Measurements from ENCODE around the gene NAPB. TPM values are rescaled to one million over a fixed set of nuclear protein-coding genes. Genes with fewer than 3 reads are reported as not detected.

NAPB gene
- total and polyA plus RNA-seq, 10 of the 15 experiments (the other 5 are each of a cell fraction or from before 2014, with no cell fraction given), result 2.1 to 15.9 (median 7.2) TPM

DNA sequence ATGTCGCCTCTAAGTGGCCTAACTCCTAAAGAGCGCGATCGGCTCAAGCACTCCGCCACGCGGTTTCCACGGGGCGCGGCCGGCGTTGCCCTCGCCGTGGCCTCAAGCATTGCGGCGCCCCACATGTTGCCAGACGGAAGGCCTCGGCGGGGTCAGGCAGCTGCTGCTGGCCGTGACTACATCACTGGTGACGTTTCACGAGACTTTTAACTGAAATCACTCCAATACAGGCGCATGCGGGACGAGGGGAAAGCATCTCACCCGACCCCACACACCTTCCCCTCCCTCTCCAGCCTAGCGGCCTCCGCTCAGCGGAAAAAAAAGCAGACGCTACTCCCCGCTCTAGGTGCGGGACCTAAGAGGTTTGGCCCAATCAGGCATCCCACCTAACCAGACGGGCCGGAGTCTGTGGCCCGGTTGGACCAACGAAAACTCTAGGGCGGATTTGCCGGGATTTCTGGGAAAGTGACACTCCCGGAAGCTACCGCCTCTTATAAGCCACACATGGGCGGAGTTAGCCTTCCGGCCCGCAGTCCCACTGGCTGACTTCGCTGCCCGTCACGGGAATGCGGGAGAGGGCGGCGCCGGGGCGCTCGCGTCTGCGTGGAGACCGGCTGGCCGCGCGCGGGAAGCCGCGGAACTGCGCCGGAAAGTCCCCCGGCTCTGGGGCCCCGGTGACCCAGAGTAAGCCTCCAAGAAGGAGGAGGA is 70.9 kb downstream of the NAPB start, which contains the start of gene NXT1 (continued):
- TF ChIP-seq, protein P1, sequence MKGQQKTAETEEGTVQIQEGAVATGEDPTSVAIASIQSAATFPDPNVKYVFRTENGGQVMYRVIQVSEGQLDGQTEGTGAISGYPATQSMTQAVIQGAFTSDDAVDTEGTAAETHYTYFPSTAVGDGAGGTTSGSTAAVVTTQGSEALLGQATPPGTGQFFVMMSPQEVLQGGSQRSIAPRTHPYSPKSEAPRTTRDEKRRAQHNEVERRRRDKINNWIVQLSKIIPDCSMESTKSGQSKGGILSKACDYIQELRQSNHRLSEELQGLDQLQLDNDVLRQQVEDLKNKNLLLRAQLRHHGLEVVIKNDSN (IDR thresholded peaks at IDR 0.05; ENCODE audit: borderline replicate concordance, extremely low read length, insufficient read depth, low read depth, low read length), result no peak
- TF ChIP-seq HDGF (IDR thresholded peaks at IDR 0.05) (no peak), ATF2 (IDR thresholded peaks at IDR 0.05; ENCODE audit: low read length) (no peak), ZZZ3 (IDR thresholded peaks at IDR 0.05; ENCODE audit: control insufficient read depth, insufficient read length, low read depth) (no peak), SMARCA5 (IDR thresholded peaks at IDR 0.05) (peak; percentile 61), CEBPB (IDR thresholded peaks at IDR 0.05; ENCODE audit: borderline replicate concordance in 1 of 2, low read depth in 2 of 2, low read length in 2 of 2) (no peak), PAX8 (IDR thresholded peaks at IDR 0.05) (no peak), CBX3 (IDR thresholded peaks at IDR 0.05; ENCODE audit: borderline replicate concordance, low read depth) (no peak), SIX5 (IDR thresholded peaks at IDR 0.05; ENCODE audit: low read depth, low read length, severe bottlenecking) (peak; percentile 65), ESRRA (IDR thresholded peaks at IDR 0.05; ENCODE audit: low read length) (no peak), BCLAF1 (IDR thresholded peaks at IDR 0.05) (no peak), RUNX3 (IDR thresholded peaks at IDR 0.05; ENCODE audit: low read length) (no peak; the same call in 1 of the 2 replicates), SRF (IDR thresholded peaks at IDR 0.05; ENCODE audit: low read depth in 2 of 2, low read length in 2 of 2) (peak in 1 of 2 experiments; percentile 17; a peak in 1 of 4 replicates), EZH2 (IDR thresholded peaks at IDR 0.05; ENCODE audit: borderline replicate concordance, control insufficient read depth, low read depth, low read length) (no peak), CHD2 (IDR thresholded peaks at IDR 0.05; ENCODE audit: borderline replicate concordance, low read depth, low read length) (peak; percentile 87), STAT1 (conservative IDR thresholded peaks at IDR 0.05) (peak; percentile 57; the same call in 1 of the 2 replicates), USF2 (IDR thresholded peaks at IDR 0.05; ENCODE audit: borderline replicate concordance, low read depth, low read length) (no peak; the same call in 1 of the 2 replicates), EP300 (IDR thresholded peaks at IDR 0.05; ENCODE audit: borderline replicate concordance in 1 of 2, control insufficient read depth in 1 of 2, low read depth in 2 of 2, low read length in 2 of 2) (peak in 1 of 2 experiments; percentile 12; a peak in 2 of 4 replicates), MYC (IDR thresholded peaks at IDR 0.05; ENCODE audit: insufficient read depth, insufficient read length, insufficient replicate concordance, low read length, severe bottlenecking) (peak; percentile 77)
- TF ChIP-seq, protein P2, sequence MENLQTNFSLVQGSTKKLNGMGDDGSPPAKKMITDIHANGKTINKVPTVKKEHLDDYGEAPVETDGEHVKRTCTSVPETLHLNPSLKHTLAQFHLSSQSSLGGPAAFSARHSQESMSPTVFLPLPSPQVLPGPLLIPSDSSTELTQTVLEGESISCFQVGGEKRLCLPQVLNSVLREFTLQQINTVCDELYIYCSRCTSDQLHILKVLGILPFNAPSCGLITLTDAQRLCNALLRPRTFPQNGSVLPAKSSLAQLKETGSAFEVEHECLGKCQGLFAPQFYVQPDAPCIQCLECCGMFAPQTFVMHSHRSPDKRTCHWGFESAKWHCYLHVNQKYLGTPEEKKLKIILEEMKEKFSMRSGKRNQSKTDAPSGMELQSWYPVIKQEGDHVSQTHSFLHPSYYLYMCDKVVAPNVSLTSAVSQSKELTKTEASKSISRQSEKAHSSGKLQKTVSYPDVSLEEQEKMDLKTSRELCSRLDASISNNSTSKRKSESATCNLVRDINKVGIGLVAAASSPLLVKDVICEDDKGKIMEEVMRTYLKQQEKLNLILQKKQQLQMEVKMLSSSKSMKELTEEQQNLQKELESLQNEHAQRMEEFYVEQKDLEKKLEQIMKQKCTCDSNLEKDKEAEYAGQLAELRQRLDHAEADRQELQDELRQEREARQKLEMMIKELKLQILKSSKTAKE (IDR thresholded peaks at IDR 0.05; ENCODE audit: low read depth, poor library complexity, severe bottlenecking), result peak; percentile 17

Data from GM12878 (cell line).